Fibroblast of pulmonary artery (primary cell): Measurements from ENCODE around the gene RBP3.

ENCODE experiments used
- DNase-seq: peaks from one replicate; pipeline ENCODE4 v3.0.0-alpha.2; 2010; ENCODE audit warnings: low read depth
- H3K4me3 ChIP-seq: replicated peaks from 2 replicates; pipeline ENCODE4 v1.5.1; 2011; ENCODE audit warnings: low read depth, mild to moderate bottlenecking, control low read depth, low read length, moderate library complexity
- TF ChIP-seq, protein P1 (sequence below): IDR thresholded peaks from 2 replicates; pipeline ENCODE4 v1.5.1; 2011; ENCODE audit warnings: mild to moderate bottlenecking, control low read depth, low read length, inconsistent platforms; ENCODE audit errors: missing control alignments

Gene RBP3

DNA sequence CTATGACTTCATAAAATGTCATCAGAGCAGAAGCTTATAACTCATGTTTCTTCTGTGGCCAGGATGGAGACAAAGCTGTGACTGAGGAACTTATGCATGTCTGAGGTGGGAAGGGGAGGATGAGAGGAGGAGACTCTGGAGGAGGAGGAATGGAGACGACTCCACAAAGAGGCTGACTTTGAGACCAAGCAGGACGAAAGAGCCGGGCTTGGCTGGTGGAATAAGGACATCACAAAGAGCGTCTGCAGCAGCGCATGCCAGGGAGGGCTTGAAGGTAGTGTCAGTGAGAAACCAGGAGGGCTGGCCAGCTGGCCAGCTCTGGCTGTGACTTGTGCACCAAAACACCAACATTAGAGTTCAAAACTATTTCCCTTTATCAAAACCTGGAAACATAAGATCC lies 32.0 kb upstream of the RBP3 start:
- DNase-seq, result no peak
- TF ChIP-seq, protein P1, sequence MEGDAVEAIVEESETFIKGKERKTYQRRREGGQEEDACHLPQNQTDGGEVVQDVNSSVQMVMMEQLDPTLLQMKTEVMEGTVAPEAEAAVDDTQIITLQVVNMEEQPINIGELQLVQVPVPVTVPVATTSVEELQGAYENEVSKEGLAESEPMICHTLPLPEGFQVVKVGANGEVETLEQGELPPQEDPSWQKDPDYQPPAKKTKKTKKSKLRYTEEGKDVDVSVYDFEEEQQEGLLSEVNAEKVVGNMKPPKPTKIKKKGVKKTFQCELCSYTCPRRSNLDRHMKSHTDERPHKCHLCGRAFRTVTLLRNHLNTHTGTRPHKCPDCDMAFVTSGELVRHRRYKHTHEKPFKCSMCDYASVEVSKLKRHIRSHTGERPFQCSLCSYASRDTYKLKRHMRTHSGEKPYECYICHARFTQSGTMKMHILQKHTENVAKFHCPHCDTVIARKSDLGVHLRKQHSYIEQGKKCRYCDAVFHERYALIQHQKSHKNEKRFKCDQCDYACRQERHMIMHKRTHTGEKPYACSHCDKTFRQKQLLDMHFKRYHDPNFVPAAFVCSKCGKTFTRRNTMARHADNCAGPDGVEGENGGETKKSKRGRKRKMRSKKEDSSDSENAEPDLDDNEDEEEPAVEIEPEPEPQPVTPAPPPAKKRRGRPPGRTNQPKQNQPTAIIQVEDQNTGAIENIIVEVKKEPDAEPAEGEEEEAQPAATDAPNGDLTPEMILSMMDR, result no peak
- no peak overlapping the region for H3K4me3 ChIP-seq

DNA sequence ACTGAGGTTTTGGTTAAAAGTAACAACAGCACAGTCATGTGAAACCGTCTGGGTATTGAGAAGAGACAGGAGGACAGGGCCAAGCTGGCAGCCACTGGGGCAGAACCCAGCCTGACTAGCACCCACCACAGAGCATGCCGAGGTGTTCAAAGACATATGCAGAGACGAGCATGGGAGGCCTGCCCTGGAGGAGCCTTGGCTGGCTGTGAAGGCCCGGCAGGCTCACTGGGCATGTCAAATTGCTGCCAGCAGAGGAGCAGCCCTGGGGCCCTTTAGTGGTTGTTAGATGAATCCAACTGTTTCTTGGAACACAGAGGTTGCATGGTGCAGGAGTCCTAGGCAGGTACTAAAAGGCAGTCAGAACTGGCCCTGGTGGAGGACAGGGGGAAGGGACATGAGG lies 30.9 kb upstream of the RBP3 start:
- DNase-seq, result no peak
- TF ChIP-seq, protein P1, result no peak
- H3K4me3 ChIP-seq, result no peak overlapping the region

DNA sequence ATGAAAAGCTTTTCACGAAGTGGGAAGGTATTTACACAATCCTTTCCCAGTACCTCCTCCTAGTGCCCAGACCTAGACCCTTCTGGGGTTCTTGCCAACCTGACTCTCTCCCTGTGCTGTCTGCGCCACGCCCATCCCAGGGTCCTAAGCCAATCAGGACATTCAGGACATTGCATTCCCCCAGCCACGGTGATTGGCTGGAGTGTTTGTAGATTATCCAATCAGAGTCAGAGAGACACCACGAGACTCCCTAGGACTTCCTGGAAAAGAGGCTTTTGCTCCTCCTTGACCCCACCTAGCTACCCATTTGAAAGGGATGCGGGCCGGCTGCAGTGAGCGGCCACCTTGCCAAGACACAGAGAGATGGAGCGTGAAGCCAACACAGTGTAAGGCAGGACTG lies 29.5 kb upstream of the RBP3 start:
- TF ChIP-seq, protein P1, result no peak
- DNase-seq, result no peak
- H3K4me3 ChIP-seq, result no peak overlapping the region

DNA sequence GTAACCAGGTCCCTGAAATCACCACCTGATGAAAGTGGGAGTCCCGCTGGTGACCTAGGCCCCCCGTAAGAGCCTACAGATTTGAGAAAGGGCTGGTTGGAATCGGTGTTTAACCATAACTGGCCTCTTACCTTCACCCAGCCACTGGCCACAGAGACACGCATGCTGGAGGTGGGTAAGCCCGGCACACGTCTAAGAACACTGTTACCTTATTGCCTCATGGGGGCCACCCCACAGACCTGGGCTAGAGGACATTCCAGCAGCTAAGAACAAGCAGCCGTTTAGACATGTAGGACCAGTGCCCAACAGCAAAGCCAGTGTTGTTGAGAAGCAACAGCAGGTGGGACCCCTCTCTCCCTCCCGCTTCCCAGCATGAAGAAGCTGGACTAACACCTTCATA lies 28.4 kb upstream of the RBP3 start:
- no peak overlapping the region for H3K4me3 ChIP-seq
- TF ChIP-seq, protein P1, result no peak

DNA sequence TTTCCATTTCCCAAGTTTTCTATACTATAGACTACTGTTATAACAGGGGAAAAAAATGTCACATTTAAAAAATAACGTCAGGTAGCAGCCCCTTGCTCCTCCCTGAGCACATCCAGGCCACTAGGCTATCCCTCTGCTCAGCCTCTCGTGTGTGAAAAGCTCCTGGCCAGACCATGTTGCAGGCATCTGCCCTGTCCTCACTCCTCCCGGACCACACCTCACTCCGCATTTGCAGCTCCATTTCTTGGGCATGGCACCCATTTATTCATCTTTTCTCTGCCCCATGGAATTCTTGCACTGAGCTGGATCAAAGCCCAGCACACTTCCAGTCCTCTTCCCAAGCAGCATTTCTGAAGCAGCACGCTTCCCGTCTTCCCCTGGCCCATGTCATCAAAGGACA lies 27.4 kb upstream of the RBP3 start:
- TF ChIP-seq, protein P1, result no peak
- no peak for DNase-seq
- H3K4me3 ChIP-seq, result no peak overlapping the region

More for the DNA sequence above, 28.4 kb upstream of the RBP3 start:
- no peak for DNase-seq

DNA sequence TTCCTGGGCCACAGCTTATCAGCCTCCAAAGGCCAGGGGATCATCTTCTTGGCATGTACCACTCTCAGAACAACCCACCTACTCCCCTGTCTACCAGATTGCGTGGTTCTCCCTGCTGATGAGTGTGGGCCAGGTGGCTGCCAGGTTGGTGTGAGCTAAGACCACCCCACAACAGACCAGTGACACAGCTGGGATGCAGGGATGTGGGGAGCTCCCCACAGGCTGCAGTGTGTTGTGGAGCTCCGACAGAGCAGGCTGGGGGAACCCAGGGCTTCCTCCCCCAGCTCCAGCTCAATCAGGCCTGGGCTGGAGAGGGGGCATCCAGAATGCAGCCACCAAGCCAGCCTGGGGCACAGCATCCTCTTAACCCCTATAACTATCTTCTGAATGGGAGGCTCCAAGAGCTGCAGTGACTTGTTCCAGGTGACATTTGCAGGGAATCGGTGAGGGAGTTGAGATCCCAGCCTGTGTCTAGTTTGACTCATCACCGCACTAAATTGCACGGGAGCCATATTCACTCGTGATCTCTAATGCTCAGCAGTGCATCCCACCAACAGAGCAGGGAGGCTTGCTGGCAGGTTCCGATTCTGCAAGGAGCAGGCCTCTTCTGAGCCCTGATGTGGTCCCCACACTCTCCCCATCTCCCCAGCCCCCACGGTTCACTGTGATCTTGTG lies 26.5 kb upstream of the RBP3 start:
- TF ChIP-seq, protein P1, result no peak
- no peak overlapping the region for H3K4me3 ChIP-seq
- no peak for DNase-seq
